Heart right ventricle (tissue), 16 donors: ENCODE results near the gene BTBD2. TPM values are rescaled to one million over a fixed set of nuclear protein-coding genes. Genes with fewer than 3 reads are reported as not detected.
A peak's percentile ranks its signal among the peaks of the same experiment; 100 is the strongest.

Source experiments
- ATAC-seq, 8 donors: fragments of 200-7000 bp; cut with Tn5 transposase; one replicate each; pipeline ENCODE4 v1.9.1; 2020; ENCODE audit warnings: mild to moderate bottlenecking in 8 of 8, moderate library complexity in 8 of 8, moderate number of reproducible peaks in 1 of 8
- DNase-seq, 2 donors: peaks; one replicate each; pipeline ENCODE4 v3.0.0-alpha.2; 2020
- H3K27ac ChIP-seq, 10 donors: fragments of 200-600 bp; sonication (generic) in 2 of 10; one replicate each; pipeline versions ENCODE4 v1.5.0 to v1.8.0; 2020 to 2022; ENCODE audit warnings: mild to moderate bottlenecking in 3 of 10
- H3K27me3 ChIP-seq, 7 donors: fragments of 200-600 bp; one replicate each; pipeline ENCODE4 v1.8.0; 2021 to 2022; ENCODE audit warnings: mild to moderate bottlenecking in 2 of 7
- H3K36me3 ChIP-seq, 9 donors: fragments of 200-600 bp; sonication (generic) in 1 of 9; one replicate each; pipeline versions ENCODE4 v1.5.0 to v1.8.0; 2020 to 2022; ENCODE audit warnings: mild to moderate bottlenecking in 2 of 9
- H3K4me1 ChIP-seq, 9 donors: fragments of 200-600 bp; sonication (generic) in 1 of 9; one replicate each; pipeline versions ENCODE4 v1.5.0 to v1.8.0; 2020 to 2022; ENCODE audit warnings: mild to moderate bottlenecking in 4 of 9
- H3K4me3 ChIP-seq, 10 donors: fragments of 200-600 bp; sonication (generic) in 2 of 10; one replicate each; pipeline versions ENCODE4 v1.5.0 to v1.8.0; 2020 to 2022; ENCODE audit warnings: mild to moderate bottlenecking in 7 of 10, moderate library complexity in 2 of 10
- H3K9me3 ChIP-seq, 11 donors: fragments of 200-600 bp in 10 of 11; sonication (generic) in 2 of 11; one replicate each; pipeline versions ENCODE4 v1.5.0 to v1.8.0; 2013 to 2022; ENCODE audit warnings: mild to moderate bottlenecking in 2 of 11, control low read depth in 1 of 11, moderate library complexity in 1 of 11
- WGBS, 2 donors: extraction: QIAGEN DNeasy Blood & Tissue Kit; methylation state at CpG; one replicate each; pipeline ENCODE4 v1.1.7; 2013; ENCODE audit warnings: inconsistent platforms in 1 of 2; 5-methylcytosine and 5-hydroxymethylcytosine counted together
- intact Hi-C, 10 donors: fragments of 100-400 bp; cut with DNase I; formaldehyde crosslinking; loops; one replicate each; pipeline versions ENCODE4 v1.11.1 to v1.14.2; 2022
- polyA plus RNA-seq, 2 donors: library from polyadenylated mRNA; stranded (reverse); fragments of 200-250 nt; gene quantifications; one replicate each; pipeline ENCODE4 v1.2.3, GENCODE V29; 2013
- total RNA-seq, 10 donors: library from RNA; stranded (reverse); fragmentation: NEBNext Ultra II Directional in 3 of 10; extraction: Animal tissue kit (Norgen Biotek cat#: 25700) in 3 of 10; gene quantifications; one replicate each; pipeline versions ENCODE4 v1.2.1 to v1.2.4, GENCODE V29; 2021 to 2023
- TF ChIP-seq, protein P1 (sequence below), 9 donors: fragments of 200-600 bp; sonication (generic) in 2 of 9; IDR thresholded peaks; one replicate each; pipeline versions ENCODE4 v1.5.0 to v1.8.0; 2021 to 2022; ENCODE audit warnings: antibody characterized with exemption in 9 of 9, mild to moderate bottlenecking in 5 of 9, moderate library complexity in 1 of 9
- donor health status: Arrhythmogenic right ventricular cardiomyopathy.
- donor health status: ischemic (EF 13 %, LVEDD 7.1; RV severe dilation, severe dysfunction).
- donor health status: healthy with polysubstance abuse.
- donor health status: DM: no; HTN: yes; CAD: no.
- donor health status: DM: no; HTN: no; CAD: no.
- donor health status: ischemic (EF 25% LVEDD 6.9; RV normal size, moderate dysfunction).
- donor health status: ischemic (EF 25% LVEDD 5.7; RV mildly dilated, moderate dysfunction).
- donor health status: healthy.
- donor health status: DM: yes; HTN: yes; CAD: no.
- donor health status: Ischemic cardiomyopathy.
- donor health status: ischemic (EF 35%, LVEDD 5.7; RV mildly dilated, moderate dysfunction).
- donor health status: nonischemic (EF 11% LVEDD 7.7; RV severe dilation, severe dysfunction).
- donor health status: DM: yes; HTN: yes; CAD: no.
- donor health status: PGD.
- donor health status: ischemic (EF 29% LVEDD 5.4; RV normal size, mild dysfunction).
- donor health status: nonischemic (EF 23%, LVEDD 6.1; RV moderate dilation, normal function).

Gene BTBD2
- total and polyA plus RNA-seq, 12 donors, result 42.8 to 70.4 (median 55.8) TPM

DNA sequence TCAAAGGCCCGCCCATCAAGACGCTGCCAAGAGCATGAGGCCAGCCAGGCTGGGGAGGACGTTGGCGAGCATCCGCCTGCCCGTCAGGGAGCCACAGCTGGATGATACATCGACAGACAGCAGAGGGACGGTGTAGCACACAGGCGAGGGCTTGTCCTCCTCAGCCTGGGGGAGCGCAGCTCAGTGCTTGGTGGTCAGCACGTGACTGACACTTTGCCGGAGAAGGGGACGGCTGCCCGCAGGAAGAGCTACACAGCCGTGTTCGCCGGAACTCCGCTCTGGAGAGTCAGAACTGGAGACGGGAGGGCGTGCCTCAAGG is 40.4 kb downstream of the BTBD2 start:
- ATAC-seq, result peak in 1 of 8 donors; percentile 7
- intact Hi-C loops, result no loop called here
- 85 to 87% methylated on average over 20 of the region's 20 CpGs for WGBS, 2 donors

DNA sequence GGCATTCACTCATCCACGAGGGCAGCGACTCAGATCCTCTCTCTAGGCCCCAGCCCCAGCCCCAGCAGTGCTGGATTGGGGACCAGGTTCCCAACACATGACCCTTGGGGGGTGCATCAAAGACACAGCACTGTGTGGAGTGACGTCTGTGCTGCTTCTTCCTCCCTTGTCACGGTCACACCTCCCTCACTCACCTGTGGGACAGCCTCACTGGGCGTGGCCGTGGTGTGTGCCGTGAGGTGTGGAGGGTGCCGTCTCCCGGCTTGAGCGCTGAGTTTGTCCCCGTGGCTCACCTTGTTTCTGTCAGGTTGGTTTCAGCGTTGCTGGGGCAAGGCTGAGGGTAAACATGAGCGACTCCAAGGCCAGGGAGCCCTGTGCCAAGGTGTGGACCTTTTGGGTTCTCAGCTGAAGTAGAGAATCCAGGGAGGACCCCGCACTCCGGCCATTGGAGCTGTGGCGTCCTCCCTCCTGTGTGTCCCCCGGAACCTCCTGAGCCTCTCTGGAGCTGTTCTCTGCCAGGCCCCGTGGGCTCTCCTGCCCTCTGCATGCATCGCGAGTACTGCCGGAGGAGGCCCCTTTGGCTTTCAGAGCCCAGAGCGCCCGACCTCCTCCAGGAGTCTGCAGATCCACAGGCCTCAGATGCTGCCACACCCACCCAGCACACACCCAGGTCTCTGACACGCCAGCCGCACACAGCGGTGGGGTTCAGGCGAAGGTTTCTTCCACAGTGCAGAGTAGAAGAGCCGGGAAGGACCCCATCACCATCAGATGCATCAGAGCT is 40.9 kb downstream of the BTBD2 start:
- ATAC-seq (no peak), DNase-seq (no peak)
- H3K27me3 ChIP-seq, result no peaks in the 10 kb centered on the region
- H3K9me3 ChIP-seq, result no peaks in the 10 kb centered on the region
- TF ChIP-seq, protein P1, sequence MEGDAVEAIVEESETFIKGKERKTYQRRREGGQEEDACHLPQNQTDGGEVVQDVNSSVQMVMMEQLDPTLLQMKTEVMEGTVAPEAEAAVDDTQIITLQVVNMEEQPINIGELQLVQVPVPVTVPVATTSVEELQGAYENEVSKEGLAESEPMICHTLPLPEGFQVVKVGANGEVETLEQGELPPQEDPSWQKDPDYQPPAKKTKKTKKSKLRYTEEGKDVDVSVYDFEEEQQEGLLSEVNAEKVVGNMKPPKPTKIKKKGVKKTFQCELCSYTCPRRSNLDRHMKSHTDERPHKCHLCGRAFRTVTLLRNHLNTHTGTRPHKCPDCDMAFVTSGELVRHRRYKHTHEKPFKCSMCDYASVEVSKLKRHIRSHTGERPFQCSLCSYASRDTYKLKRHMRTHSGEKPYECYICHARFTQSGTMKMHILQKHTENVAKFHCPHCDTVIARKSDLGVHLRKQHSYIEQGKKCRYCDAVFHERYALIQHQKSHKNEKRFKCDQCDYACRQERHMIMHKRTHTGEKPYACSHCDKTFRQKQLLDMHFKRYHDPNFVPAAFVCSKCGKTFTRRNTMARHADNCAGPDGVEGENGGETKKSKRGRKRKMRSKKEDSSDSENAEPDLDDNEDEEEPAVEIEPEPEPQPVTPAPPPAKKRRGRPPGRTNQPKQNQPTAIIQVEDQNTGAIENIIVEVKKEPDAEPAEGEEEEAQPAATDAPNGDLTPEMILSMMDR (IDR thresholded peaks at IDR 0.05), result no peak
- no peak overlapping the region for H3K4me3 ChIP-seq
- intact Hi-C loops, result no loop called here
- no peaks in the 10 kb centered on the region for H3K4me1 ChIP-seq
- no peak overlapping the region for H3K27ac ChIP-seq
- peaks cover 0 to 69% (median 4%) of the 10 kb centered on the region in 9 donors for H3K36me3 ChIP-seq
- WGBS, 2 donors, result 90 to 92% methylated on average over 28 of the region's 28 CpGs

More for the DNA sequence above, 40.4 kb downstream of the BTBD2 start:
- Histone ChIP-seq H3K4me3 (no peak overlapping the region), H3K9me3 (no peaks in the 10 kb centered on the region), H3K27me3 (no peaks in the 10 kb centered on the region), H3K4me1 (no peaks in the 10 kb centered on the region), H3K36me3 (peaks cover 0 to 69% (median 7%) of the 10 kb centered on the region in 9 donors), H3K27ac (no peak overlapping the region)
- DNase-seq, result no peak
- TF ChIP-seq, protein P1 (IDR thresholded peaks at IDR 0.05), result no peak

DNA sequence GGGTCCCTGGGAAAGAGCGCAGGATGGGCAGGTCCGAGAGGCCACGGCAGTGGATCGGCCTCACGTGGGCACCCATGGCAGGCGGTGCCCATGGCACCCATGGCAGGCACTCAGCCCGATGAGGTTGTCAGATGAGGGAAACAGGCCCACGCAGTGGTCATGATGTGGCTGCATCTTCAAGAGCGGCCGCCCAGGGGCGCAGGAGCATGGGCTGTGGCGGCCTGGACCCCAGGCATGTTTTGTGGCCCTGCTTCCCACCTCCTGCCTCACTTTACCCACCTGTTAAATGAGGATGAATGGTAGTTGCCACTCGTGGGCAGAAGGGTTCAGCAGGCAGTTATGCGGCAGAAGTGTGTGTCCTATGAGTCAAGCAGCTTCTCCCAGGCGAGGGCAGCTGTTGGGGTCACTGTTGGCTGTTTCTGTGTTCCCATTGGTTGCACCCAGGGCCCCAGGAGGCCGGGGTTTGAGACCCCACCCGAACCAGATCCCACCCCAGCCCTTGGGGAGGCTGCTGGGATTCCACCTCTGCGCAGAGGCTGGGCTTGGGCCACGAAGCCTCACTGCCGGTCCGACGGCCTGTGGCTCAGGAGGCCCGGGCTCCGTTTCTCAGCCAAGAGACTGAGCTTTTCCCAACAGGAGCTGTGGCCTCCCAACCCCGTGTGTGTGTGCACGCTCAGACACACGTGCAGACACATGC is 44.6 kb downstream of the BTBD2 start:
- Histone ChIP-seq H3K27me3 (no peaks in the 10 kb centered on the region), H3K36me3 (peaks cover 0 to 49% (median 6%) of the 10 kb centered on the region in 9 donors), H3K9me3 (no peaks in the 10 kb centered on the region), H3K27ac (no peak overlapping the region), H3K4me3 (no peak overlapping the region), H3K4me1 (no peaks in the 10 kb centered on the region)
- TF ChIP-seq, protein P1 (IDR thresholded peaks at IDR 0.05), result no peak
- DNase-seq (no peak), ATAC-seq (peak in 1 of 8 donors; percentile 7)
- intact Hi-C loops, result no loop called here
- 92 to 95% methylated on average over 27 of the region's 27 CpGs for WGBS, 2 donors

DNA sequence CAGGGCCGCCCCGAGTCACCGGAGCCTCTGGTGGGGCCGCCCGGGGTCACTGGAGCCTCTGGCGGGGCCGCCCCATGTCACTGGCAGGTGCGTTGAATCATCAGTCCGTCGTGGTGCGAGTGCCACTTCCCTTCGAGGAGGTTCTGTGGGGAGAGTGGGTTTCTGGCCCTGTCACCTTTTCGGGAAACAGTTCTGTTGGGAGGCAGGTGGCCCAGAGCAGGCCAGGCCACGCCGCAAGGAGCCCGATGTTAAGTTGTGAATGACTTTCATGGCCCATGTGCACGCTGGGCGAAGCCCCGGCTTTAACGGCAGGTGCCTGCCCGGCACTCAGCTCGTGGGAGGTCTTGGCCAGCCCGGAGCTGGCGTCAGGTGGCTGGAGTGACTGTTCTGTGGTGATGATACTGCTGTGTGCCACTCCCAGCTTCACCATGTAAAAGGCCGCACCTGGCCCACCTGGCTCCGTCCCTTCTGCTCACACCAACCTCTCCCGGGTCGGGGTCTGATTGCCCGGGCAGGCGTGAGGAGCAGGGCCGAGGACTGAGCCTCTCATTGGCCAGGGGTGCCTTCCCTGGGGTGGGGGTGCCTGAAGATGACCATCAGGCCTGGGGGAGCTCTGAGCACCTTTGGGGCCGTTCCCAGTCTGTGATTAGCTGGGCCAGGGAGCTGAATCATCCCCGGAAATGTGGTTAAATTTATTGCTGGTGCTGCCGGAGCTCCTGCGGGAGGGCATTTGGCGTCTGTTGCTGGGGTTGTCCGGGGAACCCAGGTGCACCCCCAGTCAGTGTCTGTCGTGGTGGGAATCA is 45.3 kb downstream of the BTBD2 start:
- H3K9me3 ChIP-seq, result no peaks in the 10 kb centered on the region
- no peak overlapping the region for H3K27ac ChIP-seq
- peak in 2 of 8 donors; percentile 12 to 23 for ATAC-seq
- H3K4me3 ChIP-seq, result no peak overlapping the region
- no peaks in the 10 kb centered on the region for H3K27me3 ChIP-seq
- 92 to 96% methylated on average over 38 of the region's 38 CpGs for WGBS, 2 donors
- intact Hi-C loops, result no loop called here
- no peaks in the 10 kb centered on the region for H3K4me1 ChIP-seq
- DNase-seq, result no peak
- peaks cover 0 to 42% (median 6%) of the 10 kb centered on the region in 9 donors for H3K36me3 ChIP-seq
- TF ChIP-seq, protein P1 (IDR thresholded peaks at IDR 0.05), result no peak
